NCI-H1417 (cell line): ENCODE data around the gene TRIM51G.
"Not testable (repeated sequence)": the region's sequence is repeated elsewhere in the genome, so short reads cannot be mapped to it uniquely, and the experiment has no call there.

Experiments
- DNase-seq, 3 experiments: peaks; one replicate each; lab custom pipeline; 2025; lab: John Stamatoyannopoulos, UW

TRIM51G gene

GRCh38 chr11:48983785-48984184, at the start of gene TRIM51G:
Gene TRIM51G, minus strand, starts transcription at chr11:48983885. Its CDS starts 2,190 bp downstream, at chr11:48981695.
- DNase-seq: not testable (repeated sequence)

GRCh38 chr11:49028523-49028922, 44.8 kb upstream of the TRIM51G start, which contains the start of gene TRIM49B:
Gene TRIM49B, plus strand, starts transcription at chr11:49028823. Its CDS starts 2,777 bp downstream, at chr11:49031600.
- DNase-seq: not testable (repeated sequence)

DNA sequence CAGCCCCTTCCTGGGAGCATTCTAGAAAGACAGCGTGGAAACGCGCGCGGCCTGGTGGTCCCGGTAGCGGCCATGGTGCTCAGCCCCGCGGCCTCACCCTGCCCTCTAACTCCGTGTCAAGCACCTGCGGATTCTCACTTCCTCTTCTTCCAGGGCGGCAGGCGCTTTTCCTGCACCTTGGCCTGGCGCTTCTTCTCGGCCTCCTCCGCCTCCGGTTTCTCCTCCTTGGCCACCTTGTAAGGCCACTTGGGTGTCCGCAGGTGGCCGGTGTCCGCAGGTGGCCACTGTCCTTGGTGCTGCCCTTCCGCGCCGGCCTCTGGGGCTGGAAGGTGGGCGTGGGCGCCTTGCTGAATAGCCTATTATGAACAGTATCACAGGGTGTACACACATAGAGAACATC, 15.1 kb downstream of the TRIM51G start:
- DNase-seq: not testable (repeated sequence)

DNA sequence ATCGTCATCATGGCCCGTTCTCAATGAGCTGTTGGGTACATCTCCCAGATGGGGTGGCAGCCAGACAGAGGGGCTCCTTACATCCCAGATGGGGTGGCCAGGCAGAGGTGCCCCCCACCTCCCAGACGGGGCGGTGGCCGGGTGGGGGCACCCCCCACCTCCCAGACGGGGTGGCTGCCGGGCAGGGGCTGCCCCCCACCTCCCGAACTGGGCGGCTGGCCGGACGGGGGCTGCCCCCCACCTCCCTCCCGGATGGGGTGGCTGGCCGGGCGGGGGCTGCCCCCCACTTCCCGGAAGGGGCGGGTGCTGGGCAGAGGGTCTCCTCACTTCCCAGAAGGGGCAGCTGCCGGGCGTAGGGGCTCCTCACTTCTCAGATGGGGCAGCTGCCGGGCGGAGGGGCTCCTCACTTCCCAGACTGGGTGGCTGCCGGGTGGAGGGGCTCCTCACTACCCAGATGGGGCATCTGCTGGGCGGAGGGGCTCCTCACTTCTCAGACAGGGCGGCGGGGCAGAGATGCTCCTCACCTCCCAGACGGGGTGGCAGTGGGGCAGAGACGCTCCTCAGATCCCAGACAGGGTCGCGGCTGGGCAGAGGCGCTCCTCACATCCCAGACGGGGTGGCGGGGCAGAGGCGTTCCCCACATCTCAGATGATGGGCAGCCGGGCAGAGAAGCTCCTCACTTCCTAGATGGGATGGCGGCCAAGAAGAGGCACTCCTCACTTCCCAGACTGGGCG, 28.2 kb downstream of the TRIM51G start:
- DNase-seq: not testable (repeated sequence)

- DNase-seq: not testable (repeated sequence)
Observed at GRCh38 chr11:48945796-48946195, 37.9 kb downstream of the TRIM51G start.
